HL-60 (cell line): ENCODE measurements around the gene VPS41.
A peak's percentile ranks its signal among the peaks of the same experiment; 100 is the strongest.
"Not testable (repeated sequence)": the region's sequence is repeated elsewhere in the genome, so short reads cannot be mapped to it uniquely, and the experiment has no call there.

ENCODE experiments used
- DNase-seq, 2 experiments: peaks; one replicate each; pipeline ENCODE4 v3.0.0-alpha.2; 2010 to 2020; ENCODE audit warnings: low read depth in 1 of 2, low spot score in 1 of 2
- H3K27ac ChIP-seq: fragments of 250-450 bp; sonication (Bioruptor Pico); replicated peaks from 2 replicates; pipeline ENCODE4 v1.5.1; 2020; ENCODE audit warnings: mild to moderate bottlenecking, moderate library complexity
- H3K27me3 ChIP-seq: fragments of 250-450 bp; sonication (Bioruptor Pico); 2 replicates; pipeline ENCODE4 v1.5.1; 2021; ENCODE audit warnings: mild to moderate bottlenecking, moderate library complexity; ENCODE audit not compliant: insufficient read depth, poor library complexity, severe bottlenecking
- H3K4me3 ChIP-seq: replicated peaks from 2 replicates; pipeline ENCODE4 v1.5.1; 2011; ENCODE audit warnings: mild to moderate bottlenecking, control low read depth, low read length; ENCODE audit not compliant: insufficient read depth
- GABPA ChIP-seq: IDR thresholded peaks from 2 replicates; pipeline ENCODE4 v1.6.1; 2012; ENCODE audit warnings: low read depth
- POLR2AphosphoS5 ChIP-seq: IDR thresholded peaks from 2 replicates; pipeline ENCODE4 v1.6.1; 2012; ENCODE audit warnings: low read depth
- SPI1 ChIP-seq: IDR thresholded peaks from 2 replicates; pipeline ENCODE4 v1.6.1; 2012; ENCODE audit warnings: low read depth, mild to moderate bottlenecking, borderline replicate concordance
- TF ChIP-seq, protein P1 (sequence below): IDR thresholded peaks from 2 replicates; pipeline ENCODE4 v1.6.1; 2012; ENCODE audit warnings: low read depth; ENCODE audit not compliant: insufficient replicate concordance
- TF ChIP-seq, protein P2 (sequence below): IDR thresholded peaks from one replicate; pipeline ENCODE4 v1.5.1; 2011; ENCODE audit warnings: low read length, control low read depth, inconsistent platforms; ENCODE audit not compliant: insufficient read depth

The VPS41 gene

DNA sequence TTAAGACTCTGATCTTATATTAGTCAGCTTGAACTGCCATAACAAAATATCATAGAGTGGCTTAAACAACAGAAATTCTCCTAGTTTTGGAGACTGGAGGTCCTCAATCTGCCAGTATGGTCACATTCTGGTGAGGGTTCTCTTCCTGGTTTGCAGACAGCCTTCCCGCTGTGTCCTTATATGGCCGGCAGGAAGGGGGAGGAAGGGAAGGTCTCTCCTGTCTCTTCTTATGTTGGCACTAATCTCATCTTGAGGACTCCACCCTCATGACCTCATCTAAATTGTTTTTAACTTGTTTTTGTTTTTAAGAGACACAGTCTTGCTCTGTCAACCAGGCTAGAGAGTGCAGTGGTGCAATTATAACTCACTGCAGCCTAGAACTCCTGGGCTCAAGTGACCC, 53.1 kb downstream of the VPS41 start:
- H3K27me3 ChIP-seq: no peaks in the 10 kb centered on the region
- no peak overlapping the region for H3K27ac ChIP-seq
- no peak overlapping the region for H3K4me3 ChIP-seq
- no peak for DNase-seq
- TF ChIP-seq SPI1 (no peak), GABPA (no peak), POLR2AphosphoS5 (no peak)

DNA sequence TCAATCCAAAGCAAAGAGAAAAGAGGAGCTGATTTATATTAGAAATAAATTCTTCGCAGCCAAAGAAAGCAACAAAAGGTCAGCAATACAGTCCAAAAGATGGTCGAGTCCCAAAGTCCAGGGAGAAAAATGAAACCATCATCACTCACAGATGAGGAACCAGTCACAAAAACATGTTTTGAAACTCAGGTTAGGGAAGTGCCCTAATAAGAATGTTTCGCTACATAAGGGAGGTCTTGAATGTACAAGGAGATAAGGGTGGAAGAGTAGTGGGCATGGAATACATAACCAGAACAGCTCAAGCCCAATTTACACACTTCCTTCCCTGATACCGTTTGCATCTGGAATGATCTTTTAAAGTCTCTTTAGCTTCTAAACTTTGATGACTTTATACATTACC, 53.6 kb downstream of the VPS41 start:
- H3K27ac ChIP-seq: no peak overlapping the region
- DNase-seq: no peak
- no peaks in the 10 kb centered on the region for H3K27me3 ChIP-seq
- TF ChIP-seq, protein P1, sequence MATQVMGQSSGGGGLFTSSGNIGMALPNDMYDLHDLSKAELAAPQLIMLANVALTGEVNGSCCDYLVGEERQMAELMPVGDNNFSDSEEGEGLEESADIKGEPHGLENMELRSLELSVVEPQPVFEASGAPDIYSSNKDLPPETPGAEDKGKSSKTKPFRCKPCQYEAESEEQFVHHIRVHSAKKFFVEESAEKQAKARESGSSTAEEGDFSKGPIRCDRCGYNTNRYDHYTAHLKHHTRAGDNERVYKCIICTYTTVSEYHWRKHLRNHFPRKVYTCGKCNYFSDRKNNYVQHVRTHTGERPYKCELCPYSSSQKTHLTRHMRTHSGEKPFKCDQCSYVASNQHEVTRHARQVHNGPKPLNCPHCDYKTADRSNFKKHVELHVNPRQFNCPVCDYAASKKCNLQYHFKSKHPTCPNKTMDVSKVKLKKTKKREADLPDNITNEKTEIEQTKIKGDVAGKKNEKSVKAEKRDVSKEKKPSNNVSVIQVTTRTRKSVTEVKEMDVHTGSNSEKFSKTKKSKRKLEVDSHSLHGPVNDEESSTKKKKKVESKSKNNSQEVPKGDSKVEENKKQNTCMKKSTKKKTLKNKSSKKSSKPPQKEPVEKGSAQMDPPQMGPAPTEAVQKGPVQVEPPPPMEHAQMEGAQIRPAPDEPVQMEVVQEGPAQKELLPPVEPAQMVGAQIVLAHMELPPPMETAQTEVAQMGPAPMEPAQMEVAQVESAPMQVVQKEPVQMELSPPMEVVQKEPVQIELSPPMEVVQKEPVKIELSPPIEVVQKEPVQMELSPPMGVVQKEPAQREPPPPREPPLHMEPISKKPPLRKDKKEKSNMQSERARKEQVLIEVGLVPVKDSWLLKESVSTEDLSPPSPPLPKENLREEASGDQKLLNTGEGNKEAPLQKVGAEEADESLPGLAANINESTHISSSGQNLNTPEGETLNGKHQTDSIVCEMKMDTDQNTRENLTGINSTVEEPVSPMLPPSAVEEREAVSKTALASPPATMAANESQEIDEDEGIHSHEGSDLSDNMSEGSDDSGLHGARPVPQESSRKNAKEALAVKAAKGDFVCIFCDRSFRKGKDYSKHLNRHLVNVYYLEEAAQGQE: no peak
- TF ChIP-seq, protein P2, sequence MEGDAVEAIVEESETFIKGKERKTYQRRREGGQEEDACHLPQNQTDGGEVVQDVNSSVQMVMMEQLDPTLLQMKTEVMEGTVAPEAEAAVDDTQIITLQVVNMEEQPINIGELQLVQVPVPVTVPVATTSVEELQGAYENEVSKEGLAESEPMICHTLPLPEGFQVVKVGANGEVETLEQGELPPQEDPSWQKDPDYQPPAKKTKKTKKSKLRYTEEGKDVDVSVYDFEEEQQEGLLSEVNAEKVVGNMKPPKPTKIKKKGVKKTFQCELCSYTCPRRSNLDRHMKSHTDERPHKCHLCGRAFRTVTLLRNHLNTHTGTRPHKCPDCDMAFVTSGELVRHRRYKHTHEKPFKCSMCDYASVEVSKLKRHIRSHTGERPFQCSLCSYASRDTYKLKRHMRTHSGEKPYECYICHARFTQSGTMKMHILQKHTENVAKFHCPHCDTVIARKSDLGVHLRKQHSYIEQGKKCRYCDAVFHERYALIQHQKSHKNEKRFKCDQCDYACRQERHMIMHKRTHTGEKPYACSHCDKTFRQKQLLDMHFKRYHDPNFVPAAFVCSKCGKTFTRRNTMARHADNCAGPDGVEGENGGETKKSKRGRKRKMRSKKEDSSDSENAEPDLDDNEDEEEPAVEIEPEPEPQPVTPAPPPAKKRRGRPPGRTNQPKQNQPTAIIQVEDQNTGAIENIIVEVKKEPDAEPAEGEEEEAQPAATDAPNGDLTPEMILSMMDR: no peak
- TF ChIP-seq SPI1 (peak; percentile 32; the same call in 1 of the 2 replicates), GABPA (no peak), POLR2AphosphoS5 (no peak)
- no peak overlapping the region for H3K4me3 ChIP-seq

DNA sequence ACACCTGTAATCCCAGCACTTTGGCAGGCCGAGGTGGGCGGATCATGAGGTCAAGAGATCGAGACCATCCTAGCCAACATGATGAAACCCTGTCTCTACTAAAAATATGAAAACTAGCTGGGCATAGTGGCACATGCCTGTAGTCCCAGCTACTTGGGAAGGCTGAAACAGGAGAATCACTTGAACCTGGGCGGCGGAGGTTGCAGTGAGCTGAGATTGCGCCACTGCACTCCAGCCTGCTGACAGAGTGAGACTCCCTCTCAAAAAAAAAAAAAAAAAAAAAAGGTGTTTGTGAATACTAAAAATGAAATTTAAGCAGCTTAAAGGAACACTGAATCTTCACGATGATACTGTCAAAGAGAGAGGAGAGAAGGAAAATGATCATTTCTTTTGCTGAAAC, 54.0 kb downstream of the VPS41 start:
- not testable (repeated sequence) for H3K27me3 ChIP-seq, H3K27ac ChIP-seq, DNase-seq

DNA sequence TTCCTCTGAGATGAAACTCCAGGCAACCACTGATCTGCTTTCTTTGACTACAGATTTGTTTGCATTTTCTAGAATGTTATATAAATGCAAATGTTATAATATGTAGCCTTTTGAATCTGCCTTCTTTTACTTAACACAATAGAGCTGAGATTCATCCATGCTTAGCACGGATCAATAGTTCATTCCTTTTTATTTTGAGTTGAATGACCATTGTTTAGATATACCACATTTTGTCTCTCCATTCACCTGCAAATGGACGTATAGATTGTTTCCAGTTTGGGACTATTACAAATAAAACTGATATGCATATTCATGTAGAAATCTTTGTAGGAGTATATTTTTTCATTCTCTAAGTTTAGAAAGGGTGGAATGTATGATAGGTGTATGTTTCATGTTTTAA, 57.7 kb downstream of the VPS41 start:
- Histone ChIP-seq H3K4me3 (no peak overlapping the region), H3K27ac (no peak overlapping the region), H3K27me3 (no peaks in the 10 kb centered on the region)
- no peak for TF ChIP-seq GABPA
- TF ChIP-seq, protein P1: no peak
- TF ChIP-seq SPI1: no peak
- TF ChIP-seq POLR2AphosphoS5: no peak
- TF ChIP-seq, protein P2: no peak
- DNase-seq: no peak

More for the DNA sequence above, 54.0 kb downstream of the VPS41 start:
- H3K4me3 ChIP-seq: not testable (repeated sequence)

DNA sequence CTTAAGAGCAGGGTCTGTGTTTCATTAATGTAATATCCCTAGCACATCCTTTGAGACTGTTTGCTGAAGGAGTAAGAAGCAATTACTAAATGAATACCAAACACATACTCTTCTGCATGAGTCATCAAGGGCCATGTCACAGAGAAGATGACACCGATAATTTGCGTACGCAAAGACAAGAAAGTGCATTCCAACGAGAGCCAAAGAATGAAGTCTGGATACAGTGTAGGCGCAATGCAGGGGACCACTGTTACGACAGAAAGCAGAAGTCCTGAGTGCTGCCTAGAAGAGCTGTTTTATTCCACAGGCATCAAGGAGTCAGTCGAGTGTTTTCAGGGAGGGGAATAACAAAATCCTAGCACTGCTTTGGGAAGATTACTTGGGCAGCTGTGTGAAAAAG, 62.7 kb downstream of the VPS41 start:
- TF ChIP-seq SPI1 (no peak), GABPA (no peak), POLR2AphosphoS5 (no peak)
- TF ChIP-seq, protein P2: no peak
- TF ChIP-seq, protein P1: no peak
- Histone ChIP-seq H3K27me3 (no peaks in the 10 kb centered on the region), H3K27ac (no peak overlapping the region), H3K4me3 (no peak overlapping the region)
- no peak for DNase-seq
